Effector memory CD4-positive, alpha-beta T cell (primary cell): ENCODE data around the gene EDEM2.
"Not testable (repeated sequence)": the region's sequence is repeated elsewhere in the genome, so short reads cannot be mapped to it uniquely, and the experiment has no call there.

Experiments used
- DNase-seq, 3 donors: peaks; one replicate each; pipeline ENCODE4 v3.0.0-alpha.2; 2020
- H3K27ac ChIP-seq: 2 replicates; pipeline ENCODE4 v1.7.0; 2013; ENCODE audit warnings: mild to moderate bottlenecking, low read length, moderate library complexity; ENCODE audit not compliant: insufficient read depth, poor library complexity, severe bottlenecking
- H3K27me3 ChIP-seq: replicated peaks from 2 replicates; pipeline ENCODE4 v1.7.0; 2013; ENCODE audit warnings: mild to moderate bottlenecking, low read length; ENCODE audit not compliant: insufficient read depth, control insufficient read depth, poor library complexity, severe bottlenecking
- H3K36me3 ChIP-seq: 2 replicates; pipeline ENCODE4 v1.7.0; 2013; ENCODE audit warnings: mild to moderate bottlenecking, low read length, moderate library complexity; ENCODE audit not compliant: control insufficient read depth, insufficient read depth
- H3K4me1 ChIP-seq: 2 replicates; pipeline ENCODE4 v1.7.0; 2013; ENCODE audit warnings: low read length, mild to moderate bottlenecking; ENCODE audit not compliant: control insufficient read depth, insufficient read depth, poor library complexity, severe bottlenecking
- H3K4me3 ChIP-seq: 2 replicates; pipeline ENCODE4 v1.7.0; 2013; ENCODE audit warnings: low read length, low read depth, mild to moderate bottlenecking; ENCODE audit not compliant: insufficient read depth, poor library complexity, severe bottlenecking
- H3K9me3 ChIP-seq: 2 replicates; pipeline ENCODE4 v1.7.0; 2013; ENCODE audit warnings: mild to moderate bottlenecking, low read length, moderate library complexity; ENCODE audit not compliant: control insufficient read depth

The EDEM2 gene

DNA sequence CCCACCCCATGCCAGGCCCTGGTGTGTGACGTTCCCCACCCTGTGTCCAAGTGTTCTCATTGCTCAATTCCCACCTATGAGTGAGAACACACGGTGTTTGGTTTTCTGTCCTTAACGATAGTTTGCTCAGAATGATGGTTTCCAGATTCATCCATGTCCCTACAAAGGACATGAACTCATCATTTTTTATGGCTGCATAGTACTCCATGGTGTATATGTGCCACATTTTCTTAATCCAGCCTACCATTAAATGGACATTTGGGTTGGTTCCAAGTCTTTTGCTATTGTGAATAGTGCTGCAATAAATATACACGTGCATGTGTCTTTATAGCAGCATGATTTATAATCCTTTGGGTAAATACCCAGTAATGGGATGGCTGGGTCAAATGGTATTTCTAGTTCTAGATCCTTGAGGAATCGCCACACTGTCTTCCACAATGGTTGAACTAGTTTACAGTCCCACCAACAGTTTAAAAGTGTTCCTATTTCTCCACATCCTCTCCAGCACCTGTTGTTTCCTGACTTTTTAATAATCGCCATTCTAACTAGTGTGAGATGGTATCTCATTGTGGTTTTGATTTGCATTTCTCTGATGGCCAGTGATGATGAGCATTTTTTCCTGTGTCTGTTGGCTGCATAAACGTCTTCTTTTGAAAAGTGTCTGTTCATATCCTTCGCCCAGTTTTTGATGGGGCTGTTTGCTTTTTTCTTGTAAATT, 75.5 kb downstream of the EDEM2 start:
- not testable (repeated sequence) for H3K27me3 ChIP-seq, DNase-seq, H3K9me3 ChIP-seq, H3K4me3 ChIP-seq, H3K4me1 ChIP-seq, H3K27ac ChIP-seq, H3K36me3 ChIP-seq

DNA sequence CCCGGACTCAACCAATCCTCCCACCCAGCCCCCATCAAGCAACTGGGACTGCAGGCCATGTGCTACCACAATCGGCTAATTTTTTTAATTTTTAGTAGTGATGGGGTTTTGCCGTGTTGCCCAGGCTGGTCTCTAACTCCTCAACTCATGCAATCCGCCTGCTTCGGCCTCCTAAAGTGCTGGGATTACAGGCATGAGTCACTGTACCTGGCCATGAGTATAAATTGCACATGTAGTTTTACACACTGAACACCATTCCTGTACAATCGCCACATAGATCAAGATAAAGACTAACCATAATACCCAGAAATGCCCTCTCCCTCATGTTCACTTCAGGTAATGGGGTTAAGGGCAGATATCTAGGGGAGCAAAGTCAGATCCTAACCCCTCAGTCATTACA, 80.9 kb downstream of the EDEM2 start:
- H3K4me3 ChIP-seq = no peak overlapping the region
- no peak overlapping the region for H3K27ac ChIP-seq
- peaks cover 14% of the 10 kb centered on the region for H3K36me3 ChIP-seq
- no peaks in the 10 kb centered on the region for H3K9me3 ChIP-seq
- peaks cover 7% of the 10 kb centered on the region for H3K4me1 ChIP-seq
- no peaks in the 10 kb centered on the region for H3K27me3 ChIP-seq
- DNase-seq = no peak
